NCI-H1417 (cell line): ENCODE measurements around the gene MYL4.

Experiments
- DNase-seq, 3 experiments: peaks; one replicate each; lab custom pipeline; 2025; lab: John Stamatoyannopoulos, UW

Gene MYL4

GRCh38 chr17:47273245-47273644, 64.1 kb downstream of the MYL4 start:
- no peak for DNase-seq
